Anterior cingulate cortex (tissue), 58 donors: ENCODE data around the gene TSPEAR.
"Not testable (repeated sequence)": the region's sequence is repeated elsewhere in the genome, so short reads cannot be mapped to it uniquely, and the experiment has no call there.

ENCODE experiments used
- DNase-seq, 58 donors: peaks; one replicate each; lab custom pipeline; 2025; lab: John Stamatoyannopoulos, UW

Gene TSPEAR

GRCh38 chr21:44637851-44638348 lies 73.5 kb downstream of the TSPEAR start:
- DNase-seq: not testable (repeated sequence)

- peak in 18 of 58 donors; percentile 2 to 45 (median 28) for DNase-seq
Observed at GRCh38 chr21:44637018-44637850, 74.1 kb downstream of the TSPEAR start, which contains the start of gene KRTAP10-10. TSS of gene KRTAP10-10 (plus strand) at chr21:44637356. CDS start at chr21:44637418, 62 bp downstream.

GRCh38 chr21:44636209-44637017 lies 75.0 kb downstream of the TSPEAR start:
- no peak for DNase-seq

- DNase-seq: no peak
Observed at GRCh38 chr21:44632067-44632466, 79.3 kb downstream of the TSPEAR start.

DNA sequence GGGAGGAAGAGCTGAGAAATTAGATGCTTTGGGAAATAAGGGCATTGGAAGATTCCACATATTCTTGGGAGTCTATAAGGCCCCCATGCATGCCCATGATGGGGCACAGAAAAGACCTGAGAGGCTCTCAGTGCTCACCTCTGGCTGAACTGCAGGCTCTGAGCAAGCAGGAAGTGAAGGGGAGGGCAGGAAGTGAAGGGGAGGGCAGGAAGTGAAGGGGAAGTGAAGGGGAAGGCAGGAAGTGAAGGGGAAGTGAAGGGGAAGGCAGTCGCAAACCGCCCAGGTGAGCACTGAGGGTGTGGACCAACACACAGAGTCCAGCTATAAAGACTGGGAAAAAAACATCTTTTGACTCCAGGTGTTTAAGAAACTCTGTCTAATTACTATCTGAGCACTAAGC lies 80.9 kb downstream of the TSPEAR start:
- no peak for DNase-seq

DNA sequence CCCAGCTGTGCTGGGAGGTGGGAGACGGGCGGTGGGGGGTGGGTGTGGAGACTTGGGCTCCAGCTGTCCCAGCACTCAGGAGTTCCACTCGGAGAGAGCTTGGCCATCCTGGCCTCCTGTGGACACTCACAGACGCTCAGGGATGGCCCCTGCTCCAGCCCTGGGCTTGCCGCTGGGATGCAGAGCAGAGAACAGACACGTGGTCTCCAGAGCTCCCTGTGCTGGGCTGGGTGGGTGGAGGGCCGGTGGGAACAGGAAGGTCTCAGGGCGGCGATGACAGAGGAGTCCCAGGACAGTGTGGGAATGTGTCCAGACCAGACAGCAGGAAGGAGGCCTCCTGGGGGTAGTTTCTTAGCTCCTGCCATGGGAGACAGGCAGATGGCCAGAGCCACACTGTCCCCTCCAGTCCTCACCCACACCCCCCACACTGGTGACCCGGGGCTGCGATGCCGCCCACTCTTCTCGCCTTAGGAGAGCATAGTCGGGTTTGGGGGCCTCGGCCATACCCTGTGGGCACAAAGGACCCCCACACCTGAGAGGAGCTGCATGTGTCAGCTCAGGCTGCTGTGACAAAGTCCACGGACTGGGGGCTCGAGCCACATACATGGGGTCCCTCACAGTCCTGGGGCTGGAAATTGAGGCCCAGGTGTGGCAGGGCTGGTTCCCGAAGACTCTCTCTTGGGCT lies 82.5 kb downstream of the TSPEAR start:
- DNase-seq: no peak

DNA sequence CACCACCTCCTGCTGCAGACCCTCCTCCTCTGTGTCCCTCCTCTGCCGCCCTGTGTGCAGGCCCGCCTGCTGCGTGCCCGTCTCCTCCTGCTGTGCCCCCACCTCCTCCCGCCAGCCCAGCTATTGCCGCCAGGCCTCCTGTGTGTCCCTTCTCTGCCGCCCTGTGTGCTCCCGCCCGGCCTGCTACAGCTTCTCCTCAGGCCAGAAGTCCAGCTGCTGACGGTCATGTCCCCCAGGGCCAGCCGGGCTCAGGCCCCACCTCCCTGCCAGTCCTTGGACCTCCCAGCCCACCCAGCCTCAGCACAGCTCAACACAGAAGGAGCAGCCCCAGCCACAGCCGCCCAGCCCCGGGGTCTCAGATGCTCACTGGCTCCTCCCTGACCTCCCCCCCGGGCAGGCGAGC lies 83.5 kb downstream of the TSPEAR start:
- DNase-seq: not testable (repeated sequence)

DNA sequence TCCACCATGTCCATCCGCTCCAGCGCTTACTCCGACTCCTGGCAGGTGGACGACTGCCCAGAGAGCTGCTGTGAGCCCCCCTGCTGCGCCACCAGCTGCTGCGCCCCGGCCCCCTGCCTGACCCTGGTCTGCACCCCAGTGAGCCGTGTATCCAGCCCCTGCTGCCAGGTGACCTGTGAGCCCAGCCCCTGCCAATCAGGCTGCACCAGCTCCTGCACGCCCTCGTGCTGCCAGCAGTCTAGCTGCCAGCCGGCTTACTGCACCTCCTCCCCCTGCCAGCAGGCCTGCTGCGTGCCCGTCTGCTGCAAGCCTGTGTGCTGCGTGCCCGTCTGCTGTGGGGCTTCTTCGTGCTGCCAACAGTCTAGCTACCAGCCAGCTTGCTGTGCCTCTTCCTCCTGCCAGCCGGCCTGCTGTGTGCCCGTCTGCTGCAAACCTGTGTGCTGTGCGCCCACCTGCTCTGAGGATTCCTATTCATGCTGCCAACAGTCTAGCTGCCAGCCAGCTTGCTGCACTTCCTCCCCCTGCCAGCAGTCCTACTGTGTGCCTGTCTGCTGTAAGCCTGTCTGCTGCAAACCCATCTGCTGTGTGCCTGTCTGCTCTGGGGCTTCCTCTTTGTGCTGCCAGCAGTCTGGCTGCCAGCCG lies 84.1 kb downstream of the TSPEAR start:
- not testable (repeated sequence) for DNase-seq

- no peak for DNase-seq
Observed at GRCh38 chr21:44626673-44627143, 84.7 kb downstream of the TSPEAR start, which contains the start of gene KRTAP10-9. TSS of gene KRTAP10-9 (plus strand) at chr21:44627093. CDS start at chr21:44627172, 79 bp downstream.

- DNase-seq: no peak
Observed at GRCh38 chr21:44626262-44626661, 85.1 kb downstream of the TSPEAR start.

DNA sequence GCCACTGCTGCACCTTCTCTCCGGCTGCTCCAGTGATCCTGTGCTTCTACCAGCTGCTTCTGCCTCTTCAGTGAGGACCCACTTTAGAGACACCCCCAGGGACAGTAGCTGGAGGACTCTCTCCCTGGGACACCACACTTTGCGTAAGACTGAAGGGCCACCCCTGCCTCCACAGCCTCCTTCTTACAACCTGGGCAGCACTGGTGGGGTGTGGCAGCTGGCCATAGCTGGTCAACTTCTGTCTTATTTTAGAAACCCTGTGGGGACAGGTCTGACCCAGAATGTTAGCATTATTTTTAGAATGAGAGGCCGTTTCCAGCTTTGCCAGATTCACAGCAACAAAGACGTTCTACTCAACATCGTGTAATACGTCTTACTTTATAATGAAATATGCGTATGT lies 85.6 kb downstream of the TSPEAR start:
- DNase-seq: no peak

DNA sequence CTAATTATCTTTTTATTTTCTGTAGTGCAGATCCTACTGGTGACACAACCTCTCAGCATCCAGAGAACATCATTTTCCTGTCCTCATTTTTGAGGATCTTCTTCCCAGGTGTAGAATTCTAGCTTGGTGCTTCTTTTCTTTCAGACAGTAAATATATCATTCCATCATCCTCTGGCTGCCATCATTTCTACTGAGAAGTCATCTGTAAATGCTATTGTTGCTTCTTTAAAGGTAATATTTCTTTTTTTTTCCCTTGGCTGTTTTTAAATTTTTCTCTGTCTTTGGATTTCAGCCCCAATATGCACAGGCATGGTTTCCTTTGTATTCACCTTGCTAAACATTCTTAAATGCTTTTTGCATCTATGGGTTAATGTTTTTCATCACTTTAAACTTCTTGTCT lies 87.8 kb downstream of the TSPEAR start:
- DNase-seq: no peak

- DNase-seq: no peak
Observed at GRCh38 chr21:44619886-44620285, 91.5 kb downstream of the TSPEAR start.

DNA sequence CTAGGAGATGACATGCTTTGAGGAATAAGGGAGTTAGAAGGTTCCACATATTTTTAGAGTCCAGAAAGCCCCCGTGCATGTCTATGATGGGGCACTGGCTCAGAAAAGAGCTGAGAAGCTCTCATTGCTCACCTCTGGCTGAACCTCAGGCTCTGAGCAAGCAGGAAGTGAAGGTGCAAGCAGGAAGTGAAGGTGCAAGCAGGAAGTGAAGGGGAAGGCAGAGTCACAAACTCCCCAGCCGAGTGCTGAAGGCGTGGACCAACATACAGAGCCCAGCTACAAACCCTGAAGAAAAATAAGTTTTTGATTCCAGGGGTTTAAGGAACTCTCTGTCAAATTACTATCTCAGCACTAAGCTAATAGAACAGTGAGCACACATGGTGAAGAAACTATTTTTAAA lies 92.5 kb downstream of the TSPEAR start:
- DNase-seq: no peak

DNA sequence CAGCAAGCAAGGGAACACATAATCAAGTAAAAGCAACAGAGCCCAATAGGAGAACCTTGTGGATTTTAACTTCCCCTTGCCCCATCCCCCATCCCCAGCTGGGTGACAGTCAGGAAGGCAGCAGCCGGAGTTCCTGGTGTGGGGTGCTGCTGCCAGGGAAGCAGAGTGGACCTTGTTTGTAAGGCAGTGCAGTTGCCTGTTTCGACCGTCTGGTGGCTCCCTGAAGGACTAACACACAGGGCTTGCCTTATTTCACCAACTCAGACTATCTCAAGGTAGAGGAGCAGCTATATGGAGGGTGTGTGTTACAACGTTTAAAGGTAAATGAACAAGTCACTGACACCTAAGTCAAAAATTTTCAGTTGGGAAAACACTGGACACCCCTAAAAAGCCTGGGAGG lies 92.9 kb downstream of the TSPEAR start:
- DNase-seq: peak in 1 of 58 donors; percentile 12

- no peak for DNase-seq
Observed at GRCh38 chr21:44617071-44617501, 94.3 kb downstream of the TSPEAR start.

- no peak for DNase-seq
Observed at GRCh38 chr21:44616591-44616926, 94.8 kb downstream of the TSPEAR start.

DNA sequence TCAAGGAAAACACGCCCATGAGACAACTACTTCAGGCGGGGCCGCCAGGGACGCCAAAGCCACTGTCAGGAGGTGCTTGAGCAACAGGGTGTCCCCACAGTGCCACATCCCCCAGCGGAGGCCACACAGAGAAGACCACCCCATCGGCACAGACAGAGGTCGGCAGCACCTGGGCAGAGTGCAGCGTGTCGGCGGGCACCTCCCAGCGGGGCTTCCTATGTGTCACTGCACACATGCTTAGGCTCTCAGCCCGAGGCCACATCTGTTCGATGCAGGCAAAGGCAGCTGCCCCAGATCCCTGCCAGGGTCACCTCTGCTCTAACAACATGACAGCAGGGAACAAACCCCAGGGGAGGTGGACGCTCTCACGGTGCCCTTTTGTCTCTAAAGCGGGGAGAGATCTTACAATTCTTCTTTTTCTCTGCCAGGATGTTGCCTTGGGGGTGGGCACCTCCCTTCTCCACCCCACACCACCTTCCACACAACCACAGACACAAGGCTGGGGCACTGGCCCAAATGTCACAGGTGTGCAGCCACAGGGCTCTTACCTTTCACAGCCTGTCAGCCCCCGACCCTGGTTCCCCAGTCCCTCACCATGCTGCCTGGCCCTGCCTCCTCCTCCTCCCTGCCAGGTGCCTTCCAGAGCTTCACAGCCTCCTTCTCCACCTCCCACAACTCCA lies 95.3 kb downstream of the TSPEAR start:
- DNase-seq: no peak

- DNase-seq: no peak
Observed at GRCh38 chr21:44615466-44615865, 95.9 kb downstream of the TSPEAR start.
